Caco-2 (cell line): Measurements from ENCODE around the gene AMPD3. TPM values are rescaled to one million over a fixed set of nuclear protein-coding genes. Genes with fewer than 3 reads are reported as not detected.

Source experiments
- Bru-seq: library from RNA; stranded (reverse); fragments of 400-500 nt; gene quantifications from one replicate; lab custom pipeline; 2021; lab: Mats Ljungman, UMichigan
- BruChase-seq, 2 experiments: library from RNA; stranded (reverse); fragments of 400-500 nt; gene quantifications; one replicate each; lab custom pipeline; 2021; lab: Mats Ljungman, UMichigan
- BruUV-seq: library from RNA; stranded (reverse); fragments of 400-500 nt; replicated peaks from 2 replicates; lab custom pipeline; 2021; lab: Mats Ljungman, UMichigan
- CTCF ChIA-PET: fragments of 300-600 bp; sonication (Branson Sonifier 250); formaldehyde crosslinking; loops from one replicate; lab custom pipeline; 2022; ENCODE audit warnings: antibody characterized with exemption; lab: Charles Lee
- POLR2A ChIA-PET: fragments of 300-600 bp; sonication (Branson Sonifier 250); formaldehyde crosslinking; loops from one replicate; lab custom pipeline; 2022; ENCODE audit warnings: antibody characterized with exemption; lab: Charles Lee
- DNase-seq, 2 experiments: peaks; one replicate each; pipeline versions ENCODE4 v3.0.0 to v3.0.0-alpha.2; 2020 to 2022
- H3K27me3 ChIP-seq: replicated peaks from 2 replicates; pipeline ENCODE4 v1.6.0; 2011; ENCODE audit warnings: low read length; ENCODE audit not compliant: control insufficient read depth, insufficient read depth
- H3K36me3 ChIP-seq: 2 replicates; pipeline ENCODE4 v1.5.1; 2011; ENCODE audit warnings: low read length; ENCODE audit not compliant: control insufficient read depth, insufficient read depth
- H3K4me1 ChIP-seq: fragments of 250-450 bp; sonication (Bioruptor Pico); 2 replicates; pipeline ENCODE4 v1.5.1; 2020; ENCODE audit warnings: mild to moderate bottlenecking
- H3K4me3 ChIP-seq: 2 replicates; pipeline ENCODE4 v1.5.1; 2011; ENCODE audit warnings: low read depth, mild to moderate bottlenecking, control low read depth, low read length
- H3K9me3 ChIP-seq: fragments of 250-450 bp; sonication (Bioruptor Pico); 2 replicates; pipeline ENCODE4 v1.5.1; 2020; ENCODE audit warnings: mild to moderate bottlenecking, moderate library complexity
- H3K27ac Mint-ChIP-seq: one replicate; pipeline ENCODE4 v1.8.0; 2022; ENCODE audit warnings: mixed read lengths; ENCODE audit not compliant: unreplicated experiment
- H3K27me3 Mint-ChIP-seq: one replicate; pipeline ENCODE4 v1.8.0; 2022; ENCODE audit warnings: mixed read lengths; ENCODE audit not compliant: insufficient read depth, unreplicated experiment
- H3K36me3 Mint-ChIP-seq: one replicate; pipeline ENCODE4 v1.8.0; 2022; ENCODE audit warnings: mild to moderate bottlenecking, mixed read lengths; ENCODE audit not compliant: insufficient read depth, unreplicated experiment
- H3K4me1 Mint-ChIP-seq: one replicate; pipeline ENCODE4 v1.8.0; 2022; ENCODE audit warnings: low read depth, mixed read lengths; ENCODE audit not compliant: unreplicated experiment
- H3K4me3 Mint-ChIP-seq: one replicate; pipeline ENCODE4 v1.8.0; 2022; ENCODE audit warnings: mild to moderate bottlenecking, moderate library complexity, mixed read lengths; ENCODE audit not compliant: unreplicated experiment
- H3K9me3 Mint-ChIP-seq: one replicate; pipeline ENCODE4 v1.8.0; 2022; ENCODE audit warnings: mixed read lengths; ENCODE audit not compliant: unreplicated experiment
- CTCF ChIP-seq, 2 experiments: fragments of 200-600 bp in 1 of 2; IDR thresholded peaks; 1 replicate in 1 of 2; 2 replicates in 1 of 2; pipeline versions ENCODE4 v1.5.1 to v1.8.0; 2011 to 2022; ENCODE audit warnings: antibody characterized with exemption in 1 of 2, control low read depth in 1 of 2, inconsistent platforms in 1 of 2, low read depth in 1 of 2, low read length in 1 of 2, mild to moderate bottlenecking in 1 of 2, moderate library complexity in 1 of 2; ENCODE audit not compliant: insufficient read depth in 1 of 2, severe bottlenecking in 1 of 2, unreplicated experiment in 1 of 2
- intact Hi-C: fragments of 100-400 bp; cut with micrococcal nuclease; formaldehyde crosslinking; loops from one replicate; pipeline ENCODE4 v1.10.0; 2022; ENCODE audit not compliant: unreplicated experiment
- long read RNA-seq: library from polyadenylated mRNA; stranded (forward); transcript quantifications from one replicate; pipeline ENCODE4 v2.0.0, GENCODE V29; 2022
- total RNA-seq: library from RNA; stranded (reverse); gene quantifications from 2 replicates; pipeline ENCODE4 v1.2.3, GENCODE V29; 2022

AMPD3 gene
- 10.5 and 13.4 TPM in 2 replicates for total RNA-seq
- Bru-seq, nascent RNA = percentile 52 among the genes with signal in this experiment
- BruChase-seq, experiment 1, labeled RNA remaining after a 2-hour chase = percentile 51 among the genes with signal in this experiment
- percentile 50 among the genes with signal in this experiment for BruChase-seq, experiment 2, labeled RNA remaining after a 6-hour chase
- long read RNA-seq, partial matches to known transcripts = 0 of 2 reads
- long read RNA-seq, other reads (novel, unspliced or antisense) = 2 of 2 reads

GRCh38 chr11:10454878-10455631, at the start of gene AMPD3:
AMPD3 (plus strand) TSS chr11:10455264; CDS start chr11:10461520, 6,256 bp downstream.
- no peak for TF ChIP-seq CTCF (IDR thresholded peaks at IDR 0.05; ENCODE audit: insufficient read depth in 1 of 2, low read depth in 1 of 2, low read length in 1 of 2, severe bottlenecking in 1 of 2, unreplicated experiment in 1 of 2)
- H3K4me3 ChIP-seq = peak within 1 kb of the TSS; percentile 21
- intact Hi-C loops = loop anchor here (5.0 kb wide), 2 partner anchors 48 to 128 kb away; no protein-coding TSS in a partner anchor
- no TSS peak for BruUV-seq
- H3K36me3 ChIP-seq = no peaks in the 10 kb centered on the region
- Mint-ChIP-seq H3K27ac (peak within 1 kb of the TSS; percentile 53), H3K4me1 (peaks cover 9% of the 10 kb centered on the region), H3K4me3 (peak within 1 kb of the TSS; percentile 66), H3K36me3 (peaks cover 8% of the 10 kb centered on the region), H3K9me3 (no peaks in the 10 kb centered on the region), H3K27me3 (no peaks in the 10 kb centered on the region)
- ChIA-PET POLR2A (interaction anchor here (0.5 to 1.1 kb wide), 2 partner anchors 296 to 354 kb away, joined by 3 read pairs; partner anchors contain the start of genes CTR9 and EIF4G2), CTCF (interaction anchor here (1.2 to 1.3 kb wide), 3 partner anchors 49 to 296 kb away, joined by 3 to 4 read pairs (median 3); partner anchors contain the start of genes CTR9 and RNF141)
- H3K4me1 ChIP-seq = peaks cover 23% of the 10 kb centered on the region
- H3K9me3 ChIP-seq = no peaks in the 10 kb centered on the region
- peak in 1 of 2 experiments; percentile 26 for DNase-seq
- H3K27me3 ChIP-seq = no peaks in the 10 kb centered on the region

GRCh38 chr11:10405865-10406592, 49.0 kb upstream of the AMPD3 start:
- H3K9me3 Mint-ChIP-seq = no peaks in the 10 kb centered on the region
- H3K27ac Mint-ChIP-seq = peak overlapping the region; percentile 74
- ChIA-PET POLR2A (interaction anchor here (0.7 kb wide), 1 partner anchor 652 kb away, joined by 3 read pairs; no protein-coding TSS in a partner anchor), CTCF (interaction anchor here (0.6 to 1.4 kb wide), 11 partner anchors 12 to 345 kb away, joined by 3 to 10 read pairs (median 4); partner anchors contain the start of genes ADM, AMPD3, CTR9 and RNF141)
- Histone ChIP-seq H3K9me3 (no peaks in the 10 kb centered on the region), H3K4me1 (peaks cover 14% of the 10 kb centered on the region), H3K27me3 (no peaks in the 10 kb centered on the region), H3K36me3 (no peaks in the 10 kb centered on the region), H3K4me3 (no peak overlapping the region)
- DNase-seq = peak; percentile 80 to 84
- intact Hi-C loops = loop anchor here (1.0 to 5.0 kb wide), 5 partner anchors 40 to 329 kb away; no protein-coding TSS in a partner anchor
- TF ChIP-seq CTCF (IDR thresholded peaks at IDR 0.05; ENCODE audit: insufficient read depth in 1 of 2, low read depth in 1 of 2, low read length in 1 of 2, severe bottlenecking in 1 of 2, unreplicated experiment in 1 of 2) = peak; percentile 74 to 81
- H3K4me1 Mint-ChIP-seq = peaks cover 16% of the 10 kb centered on the region
- no peaks in the 10 kb centered on the region for H3K27me3 Mint-ChIP-seq
- no TSS peak for BruUV-seq
- no peak overlapping the region for H3K4me3 Mint-ChIP-seq
- H3K36me3 Mint-ChIP-seq = peaks cover 7% of the 10 kb centered on the region
